HepG2 (cell line): ENCODE results near the gene TRPC3. TPM values are rescaled to one million over a fixed set of nuclear protein-coding genes. Genes with fewer than 3 reads are reported as not detected.

Experiments
- ATAC-seq: fragments of 200-7000 bp; cut with Tn5 transposase; 3 replicates; pipeline ENCODE4 v1.9.1; 2020; ENCODE audit warnings: mild to moderate bottlenecking, moderate library complexity
- BruUV-seq: library from RNA; stranded (reverse); fragments of 400-500 nt; replicated peaks from 2 replicates; lab custom pipeline; 2021; lab: Mats Ljungman, UMichigan
- CTCF ChIA-PET: fragments of 300-600 bp; formaldehyde crosslinking; extraction: SDS; loops from one replicate; lab custom pipeline; 2021; ENCODE audit warnings: low total read pairs, inconsistent platforms, low intra/inter-chr PET ratio; lab: Yijun Ruan, JAX
- POLR2A ChIA-PET: fragments of 350-600 bp; sonication (Branson Sonifier 250); formaldehyde crosslinking; loops from one replicate; lab custom pipeline; 2020; ENCODE audit warnings: antibody characterized with exemption, inconsistent platforms; lab: Yijun Ruan, JAX
- DNase-seq: peaks from one replicate; pipeline ENCODE4 v3.0.0-alpha.2; 2015; ENCODE audit warnings: low spot score
- FAIRE-seq: peaks from 3 replicates; lab custom pipeline; 2011; peaks lifted over from hg19 to GRCh38; lab: Jason Lieb, UNC
- H2AFZ ChIP-seq: one replicate; pipeline ENCODE4 v1.6.1; 2011; ENCODE audit warnings: low read length, inconsistent platforms
- H3K27ac ChIP-seq: fragments of 300-600 bp; 3 replicates; pipeline ENCODE4 v1.8.0; 2011; ENCODE audit warnings: mixed run types, mild to moderate bottlenecking, mixed read lengths, low read length, inconsistent platforms; ENCODE audit not compliant: insufficient read depth; ENCODE audit errors: extremely low read length
- H3K27me3 ChIP-seq, 2 experiments: fragments of 200-600 bp in 1 of 2; 2 replicates in 1 of 2; 3 replicates in 1 of 2; pipeline versions ENCODE4 v1.6.0 to v1.8.0; 2011; ENCODE audit warnings: low read length in 2 of 2, mild to moderate bottlenecking in 2 of 2, moderate library complexity in 2 of 2, inconsistent platforms in 1 of 2; ENCODE audit not compliant: insufficient read depth in 2 of 2, control insufficient read depth in 1 of 2
- H3K36me3 ChIP-seq, 2 experiments: fragments of 200-600 bp in 1 of 2; replicated peaks in 1 of 2; 2 replicates in 1 of 2; 3 replicates in 1 of 2; pipeline versions ENCODE4 v1.5.1 to v1.8.0; 2011; ENCODE audit warnings: low read length in 2 of 2, inconsistent platforms in 1 of 2; ENCODE audit not compliant: insufficient read depth in 2 of 2, control insufficient read depth in 1 of 2
- H3K4me1 ChIP-seq: 2 replicates; pipeline ENCODE4 v1.5.1; 2012; ENCODE audit warnings: low read length, inconsistent platforms; ENCODE audit not compliant: insufficient read depth
- H3K4me2 ChIP-seq: 2 replicates; pipeline ENCODE4 v1.6.0; 2011; ENCODE audit warnings: low read depth, low read length, inconsistent platforms
- H3K4me3 ChIP-seq, 3 experiments: fragments of 200-600 bp in 1 of 3; sonication (generic), shearing (Covaris generic) in 1 of 3; replicated peaks in 1 of 3; 2 replicates each; pipeline ENCODE4 v1.5.1; 2011 to 2016; ENCODE audit warnings: low read length in 3 of 3, inconsistent platforms in 2 of 3, low read depth in 2 of 3, mild to moderate bottlenecking in 2 of 3, control low read depth in 1 of 3, mixed read lengths in 1 of 3; ENCODE audit not compliant: insufficient read depth in 1 of 3
- H3K79me2 ChIP-seq: one replicate; pipeline ENCODE4 v1.6.1; 2011; ENCODE audit warnings: low read length, inconsistent platforms; ENCODE audit not compliant: insufficient read depth
- H3K9ac ChIP-seq: 2 replicates; pipeline ENCODE4 v1.6.0; 2011; ENCODE audit warnings: mild to moderate bottlenecking, low read depth, low read length, inconsistent platforms; ENCODE audit not compliant: insufficient read depth
- H3K9me3 ChIP-seq: 2 replicates; pipeline ENCODE4 v1.5.1; 2012; ENCODE audit warnings: mild to moderate bottlenecking, low read length
- H4K20me1 ChIP-seq: 2 replicates; pipeline ENCODE4 v1.6.0; 2011; ENCODE audit warnings: inconsistent platforms, mild to moderate bottlenecking, low read length, moderate library complexity; ENCODE audit not compliant: insufficient read depth
- CHCHD3 ChIP-seq: sonication (generic); formaldehyde crosslinking; IDR thresholded peaks from 2 replicates; pipeline ENCODE4 v1.8.0; 2022; ENCODE audit warnings: mild to moderate bottlenecking, missing genetic modification reagents, moderate library complexity
- EHMT2 ChIP-seq: fragments of 200-600 bp; sonication (generic); IDR thresholded peaks from 2 replicates; pipeline ENCODE4 v1.7.0; 2017; ENCODE audit warnings: antibody characterized with exemption, low read depth, low read length, borderline replicate concordance
- HOXA3 ChIP-seq: sonication (generic); formaldehyde crosslinking; IDR thresholded peaks from 2 replicates; pipeline ENCODE4 v1.5.0; 2020; ENCODE audit warnings: missing genetic modification reagents
- SP2 ChIP-seq: sonication (generic); formaldehyde crosslinking; IDR thresholded peaks from 2 replicates; pipeline ENCODE4 v1.5.1; 2020; ENCODE audit warnings: mild to moderate bottlenecking, missing genetic modification reagents
- SRSF9 ChIP-seq: fragments of 200-400 bp; formaldehyde crosslinking; IDR thresholded peaks from 2 replicates; pipeline ENCODE4 v1.6.1; 2018; ENCODE audit warnings: borderline replicate concordance, mild to moderate bottlenecking, low read depth, low read length; ENCODE audit not compliant: insufficient read depth, poor library complexity, severe bottlenecking
- SYNCRIP ChIP-seq: fragments of 200-400 bp; formaldehyde crosslinking; IDR thresholded peaks from 2 replicates; pipeline ENCODE4 v1.6.1; 2018; ENCODE audit warnings: mild to moderate bottlenecking, low read depth, low read length; ENCODE audit not compliant: insufficient read depth
- TBX2 ChIP-seq: sonication (generic); formaldehyde crosslinking; IDR thresholded peaks from 2 replicates; pipeline ENCODE4 v1.5.0; 2020; ENCODE audit warnings: missing genetic modification reagents, mild to moderate bottlenecking, borderline replicate concordance
- ZBTB37 ChIP-seq: sonication (generic); formaldehyde crosslinking; IDR thresholded peaks from 2 replicates; pipeline ENCODE4 v1.4.0; 2020; ENCODE audit warnings: mild to moderate bottlenecking, missing genetic modification reagents
- ZBTB39 ChIP-seq: sonication (generic); formaldehyde crosslinking; IDR thresholded peaks from 2 replicates; pipeline ENCODE4 v1.5.0; 2020; ENCODE audit warnings: missing genetic modification reagents
- ZBTB46 ChIP-seq: sonication (generic); formaldehyde crosslinking; IDR thresholded peaks from 2 replicates; pipeline ENCODE4 v1.4.0; 2020; ENCODE audit warnings: mild to moderate bottlenecking, missing genetic modification reagents, borderline replicate concordance
- ZNF180 ChIP-seq: sonication (generic); formaldehyde crosslinking; IDR thresholded peaks from 2 replicates; pipeline ENCODE4 v1.4.0; 2020; ENCODE audit warnings: low read depth, missing genetic modification reagents, borderline replicate concordance
- ZNF264 ChIP-seq: sonication (generic); formaldehyde crosslinking; IDR thresholded peaks from 2 replicates; pipeline ENCODE4 v1.4.0; 2020; ENCODE audit warnings: missing genetic modification reagents
- ZNF333 ChIP-seq: sonication (generic); formaldehyde crosslinking; IDR thresholded peaks from 2 replicates; pipeline ENCODE4 v1.4.0; 2020; ENCODE audit warnings: mild to moderate bottlenecking, missing genetic modification reagents, borderline replicate concordance
- ZNF335 ChIP-seq: sonication (generic); formaldehyde crosslinking; IDR thresholded peaks from 2 replicates; pipeline ENCODE4 v1.4.0; 2020; ENCODE audit warnings: missing genetic modification reagents
- ZNF451 ChIP-seq: sonication (generic); formaldehyde crosslinking; IDR thresholded peaks from 2 replicates; pipeline ENCODE4 v1.5.0; 2020; ENCODE audit warnings: mild to moderate bottlenecking, missing genetic modification reagents
- ZNF552 ChIP-seq: sonication (generic); formaldehyde crosslinking; IDR thresholded peaks from 2 replicates; pipeline ENCODE4 v1.9.0; 2022; ENCODE audit warnings: missing genetic modification reagents, mild to moderate bottlenecking, borderline replicate concordance
- ZNF607 ChIP-seq: sonication (generic); formaldehyde crosslinking; IDR thresholded peaks from 2 replicates; pipeline ENCODE4 v1.5.1; 2020; ENCODE audit warnings: missing genetic modification reagents, mild to moderate bottlenecking, borderline replicate concordance
- ZNF772 ChIP-seq: sonication (generic); formaldehyde crosslinking; IDR thresholded peaks from 2 replicates; pipeline ENCODE4 v1.5.0; 2020; ENCODE audit warnings: mild to moderate bottlenecking, missing genetic modification reagents
- ZNF780A ChIP-seq: sonication (generic); formaldehyde crosslinking; IDR thresholded peaks from 2 replicates; pipeline ENCODE4 v1.8.0; 2022; ENCODE audit warnings: mild to moderate bottlenecking, missing genetic modification reagents, moderate library complexity
- ZNF839 ChIP-seq: sonication (generic); formaldehyde crosslinking; IDR thresholded peaks from 2 replicates; pipeline ENCODE4 v1.4.0; 2020; ENCODE audit warnings: missing genetic modification reagents, mild to moderate bottlenecking, borderline replicate concordance
- whole genome bisulfite sequencing: methylation state at CpG from one replicate; pipeline ENCODE4 v1.1.6; 2017; ENCODE audit warnings: low lambda C conversion rate; 5-methylcytosine and 5-hydroxymethylcytosine counted together
- in situ Hi-C: cut with HindIII; loops from 2 replicates; pipeline ENCODE4 v1.10.0; 2017; ENCODE audit warnings: low pct_unique_long_range_greater_than_20kb; ENCODE audit not compliant: extremely low pct_ligation_motif_present
- intact Hi-C: fragments of 100-400 bp; cut with micrococcal nuclease; formaldehyde crosslinking; loops from one replicate; pipeline ENCODE4 v1.10.0; 2022; ENCODE audit not compliant: unreplicated experiment
- polyA plus RNA-seq, 8 experiments: library from polyadenylated mRNA; depleted of rRNA in 3 of 8; stranded (reverse) in 7 of 8; unstranded in 1 of 8; fragments of >200 nt; fragmentation: Illumina TruSeq in 4 of 8; extraction: Trizol in 4 of 8; gene quantifications; 2 replicates each; pipeline versions ENCODE4 v1.2.1 to v1.2.3, GENCODE V29; 2011 to 2016; ENCODE audit warnings: low read depth in 4 of 8, missing spikeins in 1 of 8, mixed read lengths in 1 of 8; ENCODE audit not compliant: insufficient read depth in 1 of 8
- total RNA-seq, 5 experiments: library from RNA; depleted of rRNA; stranded (reverse); fragments of >200 nt; fragmentation: Illumina TruSeq; extraction: Trizol; gene quantifications; 2 replicates each; pipeline ENCODE4 v1.2.3, GENCODE V29; 2016; ENCODE audit warnings: low read depth in 1 of 5

Gene TRPC3
- total and polyA plus RNA-seq, 2 of the 13 experiments (the other 11 are each of a cell fraction or from before 2014, with no cell fraction given): not detected

GRCh38 chr4:121988950-121989349 lies 37.1 kb upstream of the TRPC3 start:
- Histone ChIP-seq H3K4me1 (no peaks in the 10 kb centered on the region), H3K9me3 (no peaks in the 10 kb centered on the region), H3K27me3 (0 out of 5 replicates have a peak, but pooled peaks cover 0 to 3% of the 10 kb centered on the region in 2 experiments), H3K4me3 (no peak overlapping the region), H3K79me2 (no peaks in the 10 kb centered on the region), H4K20me1 (no peaks in the 10 kb centered on the region), H3K4me2 (no peak overlapping the region), H3K27ac (no peak overlapping the region), H2AFZ (no peak overlapping the region), H3K9ac (no peak overlapping the region), H3K36me3 (no peaks in the 10 kb centered on the region)
- in situ Hi-C loops: no loop called here
- TF ChIP-seq ZNF264 (CRISPR knock-in tag) (no peak), EHMT2 (no peak), TBX2 (CRISPR knock-in tag) (no peak), ZNF180 (CRISPR knock-in tag) (no peak), ZNF772 (CRISPR knock-in tag) (no peak), ZBTB37 (CRISPR knock-in tag) (no peak), ZNF780A (no peak), ZBTB46 (CRISPR knock-in tag) (no peak), ZNF607 (no peak), CHCHD3 (CRISPR knock-in tag) (no peak), SYNCRIP (no peak), ZNF839 (no peak), ZBTB39 (no peak), HOXA3 (CRISPR knock-in tag) (no peak), SP2 (CRISPR knock-in tag) (no peak), SRSF9 (no peak), ZNF552 (CRISPR knock-in tag) (no peak), ZNF451 (CRISPR knock-in tag) (no peak), ZNF335 (no peak), ZNF333 (no peak)
- no peak for FAIRE-seq
- CTCF ChIA-PET: no interaction called here
- no TSS peak for BruUV-seq
- ATAC-seq: no peak
- no peak for DNase-seq
- intact Hi-C loops: no loop called here
- POLR2A ChIA-PET: no interaction called here
- 0% methylated on average over 1 of the region's 1 CpG for WGBS
